RWPE2 (cell line): Measurements from ENCODE around the gene DRAP1.

Experiments used
- ATAC-seq: fragments of 200-7000 bp; cut with Tn5 transposase; 3 replicates; pipeline ENCODE4 v1.9.1; 2021; ENCODE audit warnings: low read depth
- DNase-seq: peaks from one replicate; pipeline ENCODE4 v3.0.0-alpha.2; 2020; ENCODE audit warnings: low spot score
- H3K27ac ChIP-seq: fragments of 450-650 bp; 2 replicates; pipeline ENCODE4 v1.5.1; 2017; ENCODE audit warnings: mild to moderate bottlenecking; ENCODE audit not compliant: poor library complexity, severe bottlenecking
- H3K27me3 ChIP-seq: fragments of 250-450 bp; sonication (Bioruptor Pico); 2 replicates; pipeline ENCODE4 v1.5.1; 2021; ENCODE audit warnings: mild to moderate bottlenecking, moderate library complexity; ENCODE audit not compliant: insufficient read depth, poor library complexity, severe bottlenecking
- H3K36me3 ChIP-seq: fragments of 250-450 bp; sonication (Bioruptor Pico); 2 replicates; pipeline ENCODE4 v1.5.1; 2020; ENCODE audit warnings: low read depth, mild to moderate bottlenecking, moderate library complexity
- H3K4me1 ChIP-seq: fragments of 250-450 bp; sonication (Bioruptor Pico); 2 replicates; pipeline ENCODE4 v1.5.1; 2021; ENCODE audit warnings: mild to moderate bottlenecking, moderate library complexity; ENCODE audit not compliant: insufficient read depth, poor library complexity, severe bottlenecking
- H3K4me3 ChIP-seq: fragments of 250-450 bp; sonication (Bioruptor Pico); 2 replicates; pipeline ENCODE4 v1.5.1; 2021; ENCODE audit warnings: mild to moderate bottlenecking, moderate library complexity; ENCODE audit not compliant: severe bottlenecking
- H3K9me3 ChIP-seq: fragments of 250-450 bp; sonication (Bioruptor Pico); 2 replicates; pipeline ENCODE4 v1.5.1; 2021; ENCODE audit warnings: mild to moderate bottlenecking, moderate library complexity; ENCODE audit not compliant: severe bottlenecking
- CTCF ChIP-seq: fragments of 450-650 bp; IDR thresholded peaks from one replicate; pipeline ENCODE4 v1.5.1; 2017; ENCODE audit warnings: mild to moderate bottlenecking, moderate library complexity; ENCODE audit not compliant: poor library complexity, severe bottlenecking

The DRAP1 gene

GRCh38 chr11:65921033-65921555 is 1.9 kb downstream of the DRAP1 start:
- no peak for TF ChIP-seq CTCF
- no peak overlapping the region for H3K4me3 ChIP-seq
- no peaks in the 10 kb centered on the region for H3K9me3 ChIP-seq
- no peak for ATAC-seq
- no peaks in the 10 kb centered on the region for H3K27me3 ChIP-seq
- H3K4me1 ChIP-seq, result peaks cover 29% of the 10 kb centered on the region
- peaks cover 51% of the 10 kb centered on the region for H3K36me3 ChIP-seq
- no peak for DNase-seq
- peak overlapping the region; percentile 98 for H3K27ac ChIP-seq

- Histone ChIP-seq H3K27ac (no peak overlapping the region), H3K4me3 (no peak overlapping the region), H3K36me3 (peaks cover 48% of the 10 kb centered on the region), H3K27me3 (no peaks in the 10 kb centered on the region), H3K9me3 (no peaks in the 10 kb centered on the region), H3K4me1 (peaks cover 21% of the 10 kb centered on the region)
- ATAC-seq (no peak), DNase-seq (no peak)
- no peak for TF ChIP-seq CTCF
Observed at GRCh38 chr11:65921876-65922275, 2.6 kb downstream of the DRAP1 start.

GRCh38 chr11:65922565-65922964 is 3.3 kb downstream of the DRAP1 start:
- DNase-seq (no peak), ATAC-seq (no peak)
- Histone ChIP-seq H3K27ac (no peak overlapping the region), H3K4me1 (peaks cover 14% of the 10 kb centered on the region), H3K27me3 (no peaks in the 10 kb centered on the region), H3K36me3 (peaks cover 42% of the 10 kb centered on the region), H3K4me3 (no peak overlapping the region), H3K9me3 (no peaks in the 10 kb centered on the region)
- TF ChIP-seq CTCF, result no peak

- Histone ChIP-seq H3K27ac (no peak overlapping the region), H3K27me3 (no peaks in the 10 kb centered on the region), H3K9me3 (no peaks in the 10 kb centered on the region), H3K4me1 (peaks cover 5% of the 10 kb centered on the region), H3K36me3 (peaks cover 32% of the 10 kb centered on the region), H3K4me3 (no peak overlapping the region)
- TF ChIP-seq CTCF, result no peak
- ATAC-seq, result no peak
- DNase-seq, result no peak
Observed at GRCh38 chr11:65925397-65925796, 6.2 kb downstream of the DRAP1 start.

- Histone ChIP-seq H3K4me3 (no peak overlapping the region), H3K36me3 (peaks cover 7% of the 10 kb centered on the region), H3K9me3 (no peaks in the 10 kb centered on the region), H3K27me3 (no peaks in the 10 kb centered on the region), H3K27ac (no peak overlapping the region), H3K4me1 (no peaks in the 10 kb centered on the region)
- ATAC-seq (no peak), DNase-seq (no peak)
- TF ChIP-seq CTCF, result no peak
Observed at GRCh38 chr11:65927904-65928397, 8.7 kb downstream of the DRAP1 start.
